ENCODE results near the gene SPRED2.

SPRED2 gene

DNA sequence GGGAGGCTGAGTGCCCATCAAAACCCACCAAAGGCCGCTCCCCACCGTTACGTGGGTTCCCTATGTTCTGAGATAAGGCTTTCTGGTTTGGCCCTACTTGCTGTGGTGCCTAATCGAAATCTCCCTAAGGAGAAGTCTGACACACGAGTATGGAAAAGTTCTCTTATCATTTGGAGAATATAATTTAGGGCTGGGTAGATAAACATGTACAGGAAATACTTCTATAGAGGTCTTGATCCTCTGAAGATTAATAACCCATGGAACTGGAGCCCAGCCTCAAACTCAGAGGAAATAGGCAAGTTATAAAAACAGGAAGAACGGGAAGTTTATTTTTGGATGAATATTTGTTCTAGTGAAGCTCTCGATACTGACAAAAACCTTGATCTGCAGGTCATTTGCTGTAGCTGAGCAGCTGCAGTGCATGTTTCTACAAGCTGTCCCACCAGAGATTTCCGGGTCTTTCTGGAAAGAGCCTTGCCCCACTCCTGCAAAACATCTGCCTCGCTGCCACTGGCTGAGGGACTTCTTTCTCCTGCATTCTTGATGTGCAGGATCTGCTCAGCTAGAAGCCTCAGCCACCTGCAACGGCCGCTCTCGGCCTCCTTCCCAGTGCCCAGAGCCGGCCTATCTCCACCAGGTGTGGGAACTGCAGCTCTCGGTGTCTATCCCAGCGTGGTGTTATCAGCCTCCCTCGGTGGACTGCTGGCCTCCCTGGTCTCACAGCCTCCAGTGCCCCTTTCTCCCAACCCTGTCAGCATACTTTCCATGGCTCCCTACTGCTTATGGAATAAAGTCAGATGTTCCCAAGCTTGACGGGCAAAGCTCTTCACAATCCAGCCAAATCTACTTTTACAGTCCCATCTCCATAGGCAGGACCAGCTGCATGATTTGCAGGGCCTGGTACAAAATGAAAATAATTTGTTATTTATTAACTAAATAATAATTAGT is 48.6 kb downstream of the SPRED2 start:
- no peak for DNase-seq

DNA sequence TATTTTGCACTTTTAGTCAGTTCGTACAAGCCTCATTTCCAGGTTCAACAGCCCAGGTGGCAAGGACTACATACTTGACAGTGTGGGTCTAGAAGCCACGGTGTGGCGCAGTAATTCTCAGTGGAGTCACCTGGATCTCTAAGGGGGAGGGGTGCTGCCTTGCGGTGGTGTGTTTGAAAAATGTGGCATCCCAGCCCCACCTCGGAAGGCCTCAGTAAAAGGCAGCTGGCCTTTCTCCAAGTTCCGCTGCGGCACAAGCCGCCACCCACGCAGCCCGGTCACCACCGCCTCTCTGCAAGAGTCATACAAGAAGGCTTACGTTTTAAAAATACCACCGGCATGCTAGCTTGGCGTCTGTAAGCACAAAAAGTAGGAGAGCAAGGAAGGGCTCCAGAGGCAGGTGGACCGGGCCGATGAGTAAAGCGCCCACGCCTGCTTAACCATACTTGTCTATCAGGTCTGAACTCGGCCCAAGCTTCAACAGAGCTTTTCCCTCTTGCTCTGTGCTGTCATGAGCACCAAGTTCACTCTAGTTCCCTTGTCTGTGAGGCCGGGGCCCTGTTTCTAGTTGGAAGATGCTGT is 49.5 kb downstream of the SPRED2 start:
- DNase-seq, result no peak

DNA sequence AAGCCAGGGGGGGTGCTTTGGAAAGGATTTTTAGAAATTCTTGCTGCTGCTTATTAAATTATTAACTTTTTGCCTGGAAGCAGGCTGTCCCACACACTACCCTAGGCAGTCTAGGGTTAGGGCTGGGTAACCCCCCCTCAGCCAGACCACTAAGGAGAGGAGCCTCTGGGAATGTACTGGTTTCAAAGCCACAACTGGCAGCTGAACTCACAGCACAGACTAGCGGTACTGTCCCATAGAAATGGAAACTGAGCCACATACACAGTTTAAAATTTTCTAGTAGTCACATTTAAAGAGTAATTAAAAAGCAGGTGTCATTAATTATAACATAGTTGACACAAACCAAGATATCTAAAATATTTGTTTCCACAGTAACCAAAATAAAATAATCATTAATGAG is 50.1 kb downstream of the SPRED2 start:
- no peak for DNase-seq

- DNase-seq, result no peak
Measured at GRCh38 chr2:65381607-65382051, 50.8 kb downstream of the SPRED2 start.

- no peak for DNase-seq
Measured at GRCh38 chr2:65380255-65380654, 52.1 kb downstream of the SPRED2 start.

DNA sequence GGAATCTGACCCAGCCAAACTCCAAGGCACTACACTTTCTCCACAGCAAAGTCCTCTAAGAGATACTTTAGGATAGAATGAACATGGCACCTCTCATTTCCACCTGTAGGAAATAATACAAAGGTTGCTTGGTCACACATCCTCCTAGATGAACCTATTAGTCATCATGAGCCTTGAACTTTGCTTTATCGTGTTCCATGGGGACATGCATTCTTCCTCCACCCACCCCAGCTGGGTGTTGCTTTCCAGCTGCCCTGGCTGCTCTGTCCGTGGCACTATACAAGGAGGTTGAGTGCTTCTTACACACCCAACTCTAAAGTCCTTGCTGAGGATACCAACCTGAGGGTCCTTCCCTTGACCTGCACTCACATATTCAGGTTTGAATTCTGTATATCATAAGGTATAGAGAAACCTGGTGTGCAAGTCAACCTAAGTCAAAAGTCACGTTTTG is 52.7 kb downstream of the SPRED2 start:
- DNase-seq, result no peak

GRCh38 chr2:65379223-65379622 is 53.2 kb downstream of the SPRED2 start:
- DNase-seq, result no peak

DNA sequence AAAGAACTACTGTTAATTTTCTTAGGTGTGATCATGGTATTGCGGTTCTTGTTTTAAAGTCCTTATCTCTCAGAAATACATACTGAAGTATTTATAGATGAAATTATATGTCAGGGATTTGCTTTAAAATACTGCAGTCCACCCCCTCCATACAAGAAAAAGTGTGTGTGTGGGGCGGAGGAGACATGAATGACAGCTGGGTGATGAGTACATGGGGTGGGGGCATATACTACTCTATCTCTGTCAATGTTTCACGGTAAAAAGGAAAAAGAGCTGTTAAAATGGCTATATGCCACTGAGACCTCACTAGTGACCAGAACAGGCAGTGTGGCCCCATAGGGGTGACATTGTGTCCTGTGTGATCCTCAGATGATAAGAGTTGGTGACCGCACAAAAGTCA is 54.1 kb downstream of the SPRED2 start:
- no peak for DNase-seq

DNA sequence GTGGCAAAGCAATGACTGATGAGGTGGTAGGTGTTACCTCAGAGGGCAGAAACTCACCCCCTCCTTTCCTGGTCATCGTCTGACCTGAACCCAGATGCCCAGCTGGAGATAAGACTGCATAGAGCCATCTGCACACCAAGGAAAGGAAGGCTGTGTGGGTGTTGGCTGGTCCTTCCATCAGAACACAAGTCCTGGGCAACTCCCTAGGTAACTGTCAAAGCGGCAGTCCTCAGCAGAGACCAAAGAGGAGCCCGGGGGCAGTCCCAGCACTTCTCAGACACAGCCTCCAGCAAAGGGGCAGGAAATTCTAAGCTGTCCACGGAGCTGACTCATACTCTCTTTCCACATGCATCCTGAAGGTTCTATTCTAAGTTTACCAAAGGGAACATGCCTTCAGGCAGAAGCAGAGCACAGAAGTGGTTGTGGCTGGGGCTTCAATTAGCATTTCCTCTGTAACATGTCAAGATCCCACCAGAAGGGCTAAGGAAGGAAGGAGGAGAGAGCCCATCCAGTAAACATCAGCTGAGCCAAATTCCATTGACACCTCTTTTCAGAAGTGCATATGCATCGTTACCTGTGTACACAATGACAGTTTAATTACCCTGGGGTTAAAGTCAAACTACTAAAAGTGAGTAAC is 54.7 kb downstream of the SPRED2 start:
- DNase-seq, result no peak

- DNase-seq, result no peak
Measured at GRCh38 chr2:65375723-65376122, 56.7 kb downstream of the SPRED2 start.

GRCh38 chr2:65374999-65375398 is 57.4 kb downstream of the SPRED2 start:
- no peak for DNase-seq

- DNase-seq, result no peak
Measured at GRCh38 chr2:65374575-65374974, 57.8 kb downstream of the SPRED2 start.

GRCh38 chr2:65373365-65373918 is 59.0 kb downstream of the SPRED2 start:
- DNase-seq, result no peak

GRCh38 chr2:65372619-65373018 is 59.8 kb downstream of the SPRED2 start:
- no peak for DNase-seq

GRCh38 chr2:65371074-65371434 is 61.3 kb downstream of the SPRED2 start:
- no peak for DNase-seq

- no peak for DNase-seq
Measured at GRCh38 chr2:65370387-65371073, 61.9 kb downstream of the SPRED2 start.

DNA sequence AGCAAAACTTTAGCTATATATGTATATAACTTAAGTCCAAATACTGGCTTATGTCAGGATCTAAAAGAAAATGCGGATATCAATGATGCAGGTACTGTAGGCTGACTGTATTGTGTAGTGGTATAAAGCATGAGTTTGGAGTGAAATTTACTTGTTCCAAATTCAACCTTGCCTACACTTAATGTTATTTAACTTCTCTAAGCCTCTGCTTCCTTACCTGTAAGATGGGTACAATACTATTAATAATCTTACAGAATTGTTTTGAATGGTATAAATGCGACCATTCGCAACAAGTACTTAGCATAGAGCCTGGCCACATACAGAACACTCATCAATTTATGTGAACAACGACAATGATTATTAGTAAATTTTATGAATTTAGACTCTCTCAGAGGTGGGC is 62.4 kb downstream of the SPRED2 start:
- DNase-seq, result no peak

GRCh38 chr2:65369574-65369973 is 62.8 kb downstream of the SPRED2 start:
- DNase-seq, result no peak

- DNase-seq, result no peak
Measured at GRCh38 chr2:65368468-65368867, 63.9 kb downstream of the SPRED2 start.

GRCh38 chr2:65367524-65367923 is 64.9 kb downstream of the SPRED2 start:
- DNase-seq, result no peak

DNA sequence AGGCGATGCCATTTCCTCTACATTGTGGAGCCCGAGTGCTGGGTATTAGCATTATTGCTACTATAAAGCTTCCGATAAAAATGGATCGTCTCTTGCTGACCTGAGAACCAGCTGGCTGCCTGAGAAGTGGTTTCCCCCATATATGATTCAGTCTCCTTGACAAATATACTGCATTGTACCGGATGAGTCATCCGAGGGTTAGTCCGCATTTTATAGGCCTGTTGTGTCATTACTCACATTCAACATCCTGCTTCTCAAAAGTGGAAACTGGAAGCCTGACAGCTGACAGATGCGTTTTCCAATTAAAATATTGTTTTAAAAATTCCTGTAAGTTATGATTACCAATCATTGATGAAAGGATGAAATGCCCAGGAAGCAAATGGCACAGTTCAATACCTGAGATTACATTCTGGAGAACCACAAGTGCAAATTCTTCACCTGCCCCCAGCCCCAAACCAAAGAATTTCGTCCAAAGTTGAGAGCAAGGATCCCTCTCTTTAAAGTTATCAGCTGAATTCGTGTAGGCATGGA is 65.7 kb downstream of the SPRED2 start:
- DNase-seq, result no peak

DNA sequence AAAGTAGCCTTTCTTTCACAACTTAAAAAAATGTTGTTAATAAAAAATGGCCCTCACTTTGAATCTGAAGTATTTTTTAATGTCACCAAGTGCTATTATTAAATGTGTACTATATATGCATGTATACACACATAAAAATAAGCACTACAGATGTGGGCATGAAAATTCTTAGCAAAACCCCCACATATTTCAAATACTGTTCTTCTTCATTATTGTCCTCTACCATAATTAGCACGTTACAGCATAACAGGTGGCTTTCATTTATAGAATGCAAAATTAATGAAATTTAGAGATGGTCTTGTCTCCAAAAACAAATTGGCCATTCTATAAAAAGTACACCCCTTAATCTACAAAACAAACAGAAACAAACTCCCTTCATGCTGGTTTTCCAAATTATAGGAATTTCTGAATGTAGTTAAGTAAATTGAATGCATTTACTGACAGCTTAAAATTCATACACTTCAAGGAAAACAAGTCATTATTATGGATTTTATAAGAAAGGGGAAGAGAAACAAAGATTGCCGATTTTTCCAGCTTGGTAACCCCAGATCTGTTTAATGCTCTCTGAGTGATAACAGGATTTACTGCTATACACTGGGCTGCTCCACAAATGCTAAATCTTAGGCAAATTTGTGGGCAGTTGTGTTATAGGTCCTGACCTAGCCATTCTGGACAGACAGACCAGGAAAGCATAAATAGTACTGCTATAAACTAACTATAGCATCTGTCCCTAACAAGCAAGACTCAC is 67.2 kb downstream of the SPRED2 start:
- no peak for DNase-seq

Measured in NCI-H1092 treated with DMSO at 0.1 percent for 48 hours (cell line).